Spinal cord (tissue), 10 donors: Measurements from ENCODE around the gene ARHGEF25. TPM values are rescaled to one million over a fixed set of nuclear protein-coding genes. Genes with fewer than 3 reads are reported as not detected.
A peak's percentile ranks its signal among the peaks of the same experiment; 100 is the strongest.
"Not testable (repeated sequence)": the region's sequence is repeated elsewhere in the genome, so short reads cannot be mapped to it uniquely, and the experiment has no call there.

Source experiments
- DNase-seq, 6 donors: peaks; one replicate each; pipeline versions ENCODE4 v3.0.0 to v3.0.0-alpha.2; 2013 to 2015; ENCODE audit warnings: low spot score in 6 of 6, low read depth in 4 of 6
- H3K27ac ChIP-seq: one replicate; pipeline ENCODE4 v1.5.1; 2013; ENCODE audit warnings: low read depth, low read length, control low read depth
- H3K27me3 ChIP-seq: one replicate; pipeline ENCODE4 v1.6.1; 2013; ENCODE audit warnings: low read length; ENCODE audit not compliant: control insufficient read depth, insufficient read depth
- H3K36me3 ChIP-seq: one replicate; pipeline ENCODE4 v1.6.1; 2013; ENCODE audit warnings: low read length; ENCODE audit not compliant: control insufficient read depth, insufficient read depth
- H3K4me1 ChIP-seq: one replicate; pipeline ENCODE4 v1.6.1; 2013; ENCODE audit warnings: low read length; ENCODE audit not compliant: control insufficient read depth, insufficient read depth
- H3K4me3 ChIP-seq: one replicate; pipeline ENCODE4 v1.5.1; 2013; ENCODE audit warnings: low read depth, low read length, control low read depth
- H3K9me3 ChIP-seq: one replicate; pipeline ENCODE4 v1.6.1; 2013; ENCODE audit warnings: low read length; ENCODE audit not compliant: control insufficient read depth, insufficient read depth
- WGBS: methylation state at CpG from one replicate; pipeline ENCODE4 v1.1.5; 2013; ENCODE audit warnings: missing lambda C conversion rate; ENCODE audit not compliant: insufficient coverage; 5-methylcytosine and 5-hydroxymethylcytosine counted together
- polyA plus RNA-seq, 2 donors: library from polyadenylated mRNA; unstranded; fragments of 120-200 nt; gene quantifications; one replicate each; pipeline ENCODE4 v1.2.1, GENCODE V29; 2013; ENCODE audit not compliant: insufficient read length in 2 of 2
- total RNA-seq, 2 donors: library from RNA; depleted of rRNA in 1 of 2; stranded (reverse); fragments of 120-200 nt in 1 of 2; fragments of >200 nt in 1 of 2; gene quantifications; one replicate each; pipeline versions ENCODE4 v1.2.3 to v1.2.4, GENCODE V29; 2013 to 2014
- donor health status: healthy.

Gene ARHGEF25
- total and polyA plus RNA-seq, 4 donors: 27.2 to 61.9 (median 45.1) TPM

DNA sequence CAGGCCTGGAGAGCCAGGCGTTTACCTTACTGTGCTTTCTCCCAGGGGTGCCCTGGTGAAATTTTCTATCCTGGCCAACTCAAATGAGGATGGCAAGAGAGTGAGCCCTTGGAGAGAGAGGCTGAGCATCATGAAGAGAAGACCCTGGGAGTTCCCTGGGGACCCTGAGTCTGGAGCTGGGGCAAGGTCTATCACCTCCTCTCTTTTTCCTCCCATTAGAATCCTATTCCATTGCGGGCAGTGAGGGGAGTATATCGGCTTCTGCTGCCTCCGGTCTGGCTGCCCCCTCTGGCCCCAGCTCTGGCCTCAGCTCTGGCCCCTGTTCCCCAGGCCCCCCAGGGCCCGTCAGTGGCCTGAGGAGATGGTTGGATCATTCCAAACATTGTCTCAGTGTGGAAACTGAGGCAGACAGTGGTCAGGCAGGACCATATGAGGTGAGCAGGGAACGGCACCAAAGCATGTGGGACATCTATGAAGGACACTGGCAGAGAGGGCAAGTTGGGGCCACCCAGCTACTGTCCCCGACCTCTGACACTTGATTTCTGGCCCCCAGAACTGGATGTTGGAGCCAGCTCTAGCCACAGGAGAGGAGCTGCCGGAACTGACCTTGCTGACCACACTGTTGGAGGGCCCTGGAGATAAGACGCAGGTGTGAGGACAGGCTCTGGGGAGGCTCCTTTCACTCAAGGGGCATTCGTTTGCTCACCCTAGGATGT, 1.6 kb downstream of the ARHGEF25 start:
- no peak for DNase-seq
- Histone ChIP-seq H3K9me3 (no peaks in the 10 kb centered on the region), H3K36me3 (peaks cover 51% of the 10 kb centered on the region), H3K27ac (no peak overlapping the region), H3K4me3 (no peak overlapping the region), H3K4me1 (peaks cover 30% of the 10 kb centered on the region), H3K27me3 (peaks cover 1% of the 10 kb centered on the region)
- 94% methylated on average over 7 of the region's 10 CpGs for WGBS

DNA sequence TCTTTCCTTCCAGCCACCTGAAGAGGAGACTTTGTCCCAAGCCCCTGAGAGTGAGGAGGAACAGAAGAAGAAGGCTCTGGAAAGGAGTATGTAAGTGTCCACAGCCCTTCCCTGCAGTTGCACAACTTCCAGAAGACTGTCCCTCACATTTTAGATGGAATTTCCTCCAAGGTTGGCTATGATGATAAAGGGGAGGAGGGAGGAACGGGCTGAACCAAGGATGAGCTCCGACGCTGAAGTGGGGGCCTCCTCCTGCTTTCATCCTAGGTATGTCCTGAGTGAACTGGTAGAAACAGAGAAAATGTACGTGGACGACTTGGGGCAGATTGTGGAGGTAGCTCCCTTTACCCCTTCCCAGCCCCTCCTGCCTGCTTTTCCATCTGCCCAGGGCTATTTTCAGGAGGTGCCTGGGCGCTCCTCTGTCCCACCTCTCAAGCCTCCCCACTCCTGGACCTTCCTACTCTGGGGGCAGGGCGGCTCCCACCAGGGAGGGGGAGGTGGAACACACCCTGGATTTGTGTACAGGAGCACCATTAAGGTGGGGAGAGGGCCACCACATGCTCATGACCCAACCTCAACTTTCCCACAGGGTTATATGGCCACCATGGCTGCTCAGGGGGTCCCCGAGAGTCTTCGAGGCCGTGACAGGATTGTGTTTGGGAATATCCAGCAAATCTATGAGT, 2.3 kb downstream of the ARHGEF25 start:
- Histone ChIP-seq H3K36me3 (peaks cover 45% of the 10 kb centered on the region), H3K27me3 (peaks cover 2% of the 10 kb centered on the region), H3K4me1 (peaks cover 30% of the 10 kb centered on the region), H3K27ac (no peak overlapping the region), H3K4me3 (no peak overlapping the region), H3K9me3 (no peaks in the 10 kb centered on the region)
- WGBS: 87% methylated on average over 6 of the region's 10 CpGs
- no peak for DNase-seq

GRCh38 chr12:57614178-57614947, 3.1 kb downstream of the ARHGEF25 start:
- Histone ChIP-seq H3K36me3 (peaks cover 37% of the 10 kb centered on the region), H3K4me1 (peaks cover 30% of the 10 kb centered on the region), H3K9me3 (no peaks in the 10 kb centered on the region), H3K27ac (no peak overlapping the region), H3K4me3 (no peak overlapping the region), H3K27me3 (peaks cover 7% of the 10 kb centered on the region)
- DNase-seq: peak in 2 of 6 donors; percentile 47 to 72
- WGBS: 58% methylated on average over 8 of the region's 14 CpGs

DNA sequence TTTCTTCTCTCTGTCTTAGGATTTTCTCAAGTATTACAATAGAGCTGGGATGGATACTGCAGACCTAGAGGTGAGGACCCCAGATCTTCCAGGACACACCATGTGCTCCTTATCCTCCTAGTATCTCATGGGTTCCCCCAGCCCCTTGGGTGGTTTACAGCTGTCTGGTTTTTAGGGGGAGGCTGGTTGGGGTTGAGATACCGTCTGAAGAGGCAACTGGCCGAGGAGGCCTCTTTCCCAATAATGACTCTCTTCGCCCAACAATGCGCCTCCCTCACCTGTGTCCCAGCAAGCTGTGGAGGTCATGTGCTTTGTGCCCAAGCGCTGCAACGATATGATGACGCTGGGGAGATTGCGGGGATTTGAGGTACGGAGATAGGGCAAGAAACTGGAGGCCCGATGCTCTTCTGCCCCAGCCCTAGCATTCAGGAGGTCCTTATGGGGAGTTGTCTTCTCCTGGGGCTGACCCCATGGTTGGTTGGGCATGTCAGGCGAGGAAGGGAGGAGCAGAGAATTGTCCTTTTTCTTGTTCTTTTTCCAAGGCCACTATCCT, 3.8 kb downstream of the ARHGEF25 start:
- 93% methylated on average over 8 of the region's 11 CpGs for WGBS
- Histone ChIP-seq H3K4me1 (peaks cover 34% of the 10 kb centered on the region), H3K27ac (no peak overlapping the region)

DNA sequence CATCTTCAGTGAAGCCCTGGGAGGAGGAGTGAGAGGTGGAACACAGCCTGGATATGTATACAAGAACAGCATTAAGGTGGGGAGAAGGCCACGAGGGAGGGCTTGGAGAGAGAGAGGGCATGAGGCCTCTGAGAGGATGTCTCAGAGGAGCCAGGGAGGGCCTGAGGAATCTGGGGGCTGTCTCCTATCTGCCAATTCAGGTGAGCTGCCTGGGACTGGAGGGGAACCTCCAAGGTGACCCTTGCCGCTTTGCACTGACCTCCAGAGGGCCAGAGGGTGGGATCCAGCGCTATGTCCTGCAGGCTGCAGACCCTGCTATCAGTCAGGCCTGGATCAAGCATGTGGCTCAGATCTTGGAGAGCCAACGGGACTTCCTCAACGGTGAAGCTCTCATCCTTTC, 4.4 kb downstream of the ARHGEF25 start:
- Histone ChIP-seq H3K4me1 (peaks cover 29% of the 10 kb centered on the region), H3K27ac (no peak overlapping the region), H3K36me3 (peaks cover 38% of the 10 kb centered on the region), H3K27me3 (peaks cover 20% of the 10 kb centered on the region), H3K4me3 (no peak overlapping the region), H3K9me3 (no peaks in the 10 kb centered on the region)
- 89% methylated on average over 5 of the region's 5 CpGs for WGBS
- DNase-seq: no peak

More for the DNA sequence above, 3.8 kb downstream of the ARHGEF25 start:
- H3K4me3 ChIP-seq: no peak overlapping the region
- H3K9me3 ChIP-seq: no peaks in the 10 kb centered on the region
- peaks cover 38% of the 10 kb centered on the region for H3K36me3 ChIP-seq
- no peak for DNase-seq
- H3K27me3 ChIP-seq: peaks cover 14% of the 10 kb centered on the region

- no CpG with 5 or more reads among the region's 3 CpGs for WGBS
- Histone ChIP-seq H3K27me3 (peaks cover 29% of the 10 kb centered on the region), H3K36me3 (peaks cover 38% of the 10 kb centered on the region), H3K4me1 (peaks cover 33% of the 10 kb centered on the region), H3K9me3 (no peaks in the 10 kb centered on the region), H3K4me3 (no peak overlapping the region), H3K27ac (no peak overlapping the region)
- DNase-seq: no peak
These were observed 5.3 kb downstream of the ARHGEF25 start for GRCh38 chr12:57616383-57617101.

DNA sequence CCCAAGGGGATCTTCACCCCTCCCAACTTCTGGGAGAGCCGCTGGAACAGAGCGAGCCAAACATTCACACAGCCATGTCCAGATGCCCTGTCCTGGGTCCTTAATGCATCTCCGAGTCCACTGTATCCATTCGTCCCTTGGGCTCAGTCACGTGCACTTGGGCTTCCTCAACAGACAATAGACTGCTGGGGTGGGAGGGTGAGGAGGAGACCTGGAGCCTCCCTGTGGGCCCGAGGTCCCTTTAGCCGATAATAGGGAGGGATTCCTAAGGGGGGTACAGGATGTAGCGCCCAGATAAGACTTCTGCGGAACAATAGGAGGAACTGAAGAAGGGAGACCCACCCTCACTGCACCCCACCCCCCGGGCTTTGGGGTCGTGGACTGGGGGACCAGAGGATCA, 6.7 kb downstream of the ARHGEF25 start:
- peaks cover 36% of the 10 kb centered on the region for H3K36me3 ChIP-seq
- peaks cover 30% of the 10 kb centered on the region for H3K4me1 ChIP-seq
- no peak overlapping the region for H3K27ac ChIP-seq
- no peak for DNase-seq
- peaks cover 42% of the 10 kb centered on the region for H3K27me3 ChIP-seq
- H3K9me3 ChIP-seq: no peaks in the 10 kb centered on the region
- no peak overlapping the region for H3K4me3 ChIP-seq
- 56% methylated on average over 5 of the region's 11 CpGs for WGBS

DNA sequence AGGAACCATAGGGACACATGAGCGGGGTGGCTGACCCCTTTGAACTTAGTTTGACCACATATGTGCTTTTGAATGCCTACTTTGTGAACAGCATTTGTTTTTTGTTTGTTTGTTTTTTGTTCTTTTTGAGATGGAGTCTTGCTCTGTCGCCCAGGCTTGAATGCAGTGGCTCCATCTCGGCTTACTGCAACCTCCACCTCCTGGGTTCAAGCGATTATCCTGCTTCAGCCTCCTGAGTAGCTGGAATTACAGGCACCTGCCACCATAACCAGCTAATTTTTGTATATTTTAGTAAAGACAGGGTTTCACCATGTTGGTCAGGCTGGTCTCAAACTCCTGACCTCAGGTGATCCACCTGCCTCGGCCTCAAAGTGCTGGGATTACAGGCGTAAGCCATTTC, 7.2 kb downstream of the ARHGEF25 start:
- Histone ChIP-seq H3K27me3 (peaks cover 45% of the 10 kb centered on the region), H3K4me1 (peaks cover 30% of the 10 kb centered on the region), H3K36me3 (peaks cover 36% of the 10 kb centered on the region)
- DNase-seq, H3K27ac ChIP-seq, H3K9me3 ChIP-seq, H3K4me3 ChIP-seq: not testable (repeated sequence)
- WGBS: 100% methylated on average over 3 of the region's 6 CpGs

DNA sequence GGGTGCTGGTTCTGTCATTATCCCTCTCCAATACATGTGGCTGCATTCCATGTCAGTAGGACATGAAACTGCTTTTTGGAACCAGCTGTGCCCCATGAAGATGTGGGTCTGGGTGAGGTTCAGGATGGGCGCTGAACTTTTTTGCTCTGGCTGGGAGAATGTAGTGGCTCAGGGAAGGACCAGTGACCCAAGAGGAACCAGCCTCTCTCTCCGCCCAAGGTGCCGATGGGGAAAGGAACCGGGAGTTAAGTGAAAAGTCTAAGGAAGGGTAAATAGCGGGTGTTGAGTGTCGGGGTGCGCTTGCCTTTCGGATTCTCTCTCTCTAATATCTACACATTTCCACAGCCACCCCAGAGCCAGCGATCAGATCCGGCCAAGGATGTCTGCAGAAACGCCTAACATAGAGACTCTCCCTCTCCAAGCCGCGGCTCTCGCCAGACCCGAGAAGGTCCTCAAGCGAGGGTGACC, 7.8 kb downstream of the ARHGEF25 start:
- Histone ChIP-seq H3K27me3 (peaks cover 49% of the 10 kb centered on the region), H3K4me3 (no peak overlapping the region), H3K27ac (no peak overlapping the region), H3K9me3 (no peaks in the 10 kb centered on the region), H3K4me1 (peaks cover 26% of the 10 kb centered on the region), H3K36me3 (peaks cover 33% of the 10 kb centered on the region)
- DNase-seq: no peak
- 35% methylated on average over 9 of the region's 16 CpGs for WGBS
